T47D (cell line): Measurements from ENCODE around the gene SEC24C.

Experiments
- DNase-seq, 2 experiments: peaks; one replicate each; pipeline versions ENCODE4 v3.0.0 to v3.0.0-alpha.2; 2011 to 2012; ENCODE audit warnings: low read depth in 1 of 2, low spot score in 1 of 2
- JUND ChIP-seq: IDR thresholded peaks from 2 replicates; pipeline ENCODE4 v1.6.1; 2012; ENCODE audit warnings: low read depth
- in situ Hi-C: cut with HindIII; loops from 2 replicates; pipeline ENCODE4 v1.10.0; 2016; ENCODE audit warnings: low sequenced_read_pairs, low pct_unique_long_range_greater_than_20kb

Gene SEC24C

GRCh38 chr10:73742454-73742734, 1.8 kb upstream of the SEC24C start:
- no peak for TF ChIP-seq JUND
- in situ Hi-C loops = no loop called here
- no peak for DNase-seq

DNA sequence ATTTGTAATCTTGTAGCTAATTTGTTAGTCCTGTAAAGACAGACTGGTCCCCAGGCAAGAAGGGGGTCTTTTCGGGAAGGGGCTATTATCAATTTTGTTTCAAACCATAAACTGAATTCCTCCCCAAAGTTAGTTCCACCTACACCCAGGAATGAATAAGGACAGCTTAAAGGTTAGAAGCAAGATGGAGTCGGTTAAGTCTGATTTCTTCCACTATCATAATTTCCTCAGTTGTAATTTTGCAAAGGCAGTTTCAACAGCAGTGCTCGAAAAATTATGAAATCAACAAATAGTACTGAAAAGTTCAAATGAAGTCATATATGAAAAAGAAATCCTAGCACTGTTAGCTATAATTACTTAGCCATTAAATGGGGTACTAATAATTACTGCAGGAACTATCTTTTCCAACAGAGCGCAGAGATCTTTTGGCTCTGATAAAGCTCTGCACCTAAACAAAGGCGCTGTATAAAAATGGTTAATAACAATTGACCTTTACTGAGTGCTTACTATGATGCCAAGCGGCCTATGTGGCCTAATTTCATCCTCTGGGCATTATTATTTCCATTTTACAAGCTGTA, 756 bp upstream of the SEC24C start:
- no peak for TF ChIP-seq JUND
- no peak for DNase-seq
- in situ Hi-C loops = no loop called here

DNA sequence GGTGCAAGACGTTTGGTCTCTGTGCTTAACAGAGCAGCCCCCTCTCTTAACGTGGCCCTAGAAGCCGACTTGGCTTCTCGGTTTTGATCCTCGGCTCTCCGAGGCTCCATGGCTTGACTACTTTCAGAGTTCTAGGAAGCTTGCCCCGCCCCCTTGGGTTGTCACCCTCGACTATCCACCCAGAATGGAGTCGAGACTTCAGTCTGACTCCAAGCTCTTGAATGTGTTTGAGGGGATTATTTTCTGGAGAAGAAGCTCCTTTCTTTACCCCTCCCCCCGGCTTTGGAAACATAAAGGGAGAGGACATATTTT, 448 bp downstream of the SEC24C start:
- TF ChIP-seq JUND = no peak
- in situ Hi-C loops = no loop called here
- peak; percentile 43 to 76 for DNase-seq

- DNase-seq = no peak
- in situ Hi-C loops = no loop called here
- no peak for TF ChIP-seq JUND
Observed at GRCh38 chr10:73746721-73747120, 2.5 kb downstream of the SEC24C start.

DNA sequence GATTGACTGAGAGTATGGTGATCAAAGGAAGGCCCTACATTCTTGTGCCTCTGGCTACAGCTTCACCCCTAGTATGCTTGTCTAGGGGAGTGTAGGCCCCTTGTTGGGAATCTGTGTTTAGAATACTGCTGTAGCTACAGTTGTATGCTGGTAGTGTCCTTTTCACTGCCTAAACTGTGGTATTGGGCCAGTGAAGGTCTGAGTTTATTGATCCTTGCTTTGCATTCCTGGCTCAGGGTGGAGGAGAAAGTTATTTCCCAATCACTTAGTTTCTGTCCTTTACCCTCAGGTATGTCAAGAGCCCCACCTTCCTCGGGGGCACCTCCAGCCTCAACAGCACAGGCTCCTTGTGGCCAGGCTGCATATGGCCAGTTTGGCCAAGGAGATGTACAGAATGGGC, 6.6 kb downstream of the SEC24C start:
- in situ Hi-C loops = no loop called here
- no peak for TF ChIP-seq JUND
- no peak for DNase-seq

- no peak for TF ChIP-seq JUND
- no peak for DNase-seq
- in situ Hi-C loops = no loop called here
Observed at GRCh38 chr10:73756183-73756582, 12.0 kb downstream of the SEC24C start.

- no peak for DNase-seq
- in situ Hi-C loops = no loop called here
- TF ChIP-seq JUND = no peak
Observed at GRCh38 chr10:73758704-73759511, 14.7 kb downstream of the SEC24C start.

DNA sequence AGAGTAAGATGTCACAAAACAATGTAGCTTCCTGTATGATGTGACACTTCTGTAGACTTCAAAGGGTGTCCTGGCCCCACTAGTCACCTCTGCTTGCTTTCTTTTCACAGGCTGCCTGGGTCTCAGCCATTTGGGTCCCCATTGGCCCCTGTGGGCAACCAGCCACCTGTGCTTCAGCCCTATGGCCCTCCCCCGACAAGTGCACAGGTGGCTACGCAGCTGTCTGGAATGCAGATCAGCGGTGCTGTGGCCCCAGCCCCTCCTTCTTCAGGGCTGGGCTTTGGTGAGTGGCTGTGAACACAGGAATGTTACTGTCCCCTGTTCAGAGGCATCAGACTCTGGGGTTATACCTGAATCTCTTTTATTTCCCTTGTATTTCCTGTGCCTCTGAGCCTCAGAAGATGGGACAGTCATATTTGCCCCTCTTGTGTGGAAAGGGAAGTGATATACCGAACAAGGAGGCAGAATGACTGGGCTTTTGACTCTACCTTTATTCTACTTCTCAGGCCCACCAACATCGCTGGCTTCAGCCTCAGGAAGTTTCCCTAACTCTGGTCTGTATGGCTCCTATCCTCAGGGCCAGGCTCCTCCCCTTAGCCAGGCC, 15.4 kb downstream of the SEC24C start:
- in situ Hi-C loops = no loop called here
- TF ChIP-seq JUND = no peak
- DNase-seq = no peak

DNA sequence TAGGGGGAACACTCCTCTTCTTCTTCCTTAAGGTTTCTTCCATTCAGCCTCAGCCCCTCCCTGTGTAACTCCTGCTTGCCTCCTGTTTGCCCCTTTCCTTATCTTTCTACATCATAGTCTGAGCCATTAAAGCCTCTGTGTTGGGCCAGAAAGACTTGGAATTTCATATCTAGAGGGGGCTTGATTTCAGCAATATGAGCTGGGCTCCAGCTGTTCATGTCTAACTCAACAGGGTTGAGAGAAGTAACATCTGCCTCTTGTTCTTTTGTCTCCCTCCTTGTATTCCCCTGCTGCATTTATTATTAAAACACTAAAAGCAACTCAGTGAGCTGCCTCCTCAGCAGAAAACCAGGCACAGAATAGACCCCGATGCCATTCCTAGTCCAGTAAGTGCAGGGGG, 17.6 kb downstream of the SEC24C start:
- in situ Hi-C loops = no loop called here
- DNase-seq = no peak

DNA sequence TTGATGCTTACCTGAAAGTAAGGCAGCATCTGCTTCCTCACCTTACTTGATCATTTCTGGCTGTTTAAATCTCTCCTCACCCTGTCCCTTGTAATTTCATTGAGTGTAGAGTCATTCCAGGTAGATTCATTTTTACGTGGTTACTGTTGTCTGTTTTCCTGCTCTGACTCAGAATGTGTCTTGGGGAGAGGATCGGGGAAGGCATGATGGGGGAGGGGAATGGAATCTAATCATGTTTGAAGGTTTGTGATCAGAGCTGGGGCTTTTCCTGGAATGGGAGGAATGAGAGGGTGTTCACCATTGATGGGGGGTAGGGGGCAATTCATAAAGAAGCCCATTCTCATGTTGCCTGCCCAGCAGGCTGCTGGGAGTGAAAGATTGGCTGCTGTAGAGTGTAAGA, 18.7 kb downstream of the SEC24C start:
- DNase-seq = no peak
- in situ Hi-C loops = no loop called here
- no peak for TF ChIP-seq JUND

More for the DNA sequence above, 17.6 kb downstream of the SEC24C start:
- TF ChIP-seq JUND = no peak

DNA sequence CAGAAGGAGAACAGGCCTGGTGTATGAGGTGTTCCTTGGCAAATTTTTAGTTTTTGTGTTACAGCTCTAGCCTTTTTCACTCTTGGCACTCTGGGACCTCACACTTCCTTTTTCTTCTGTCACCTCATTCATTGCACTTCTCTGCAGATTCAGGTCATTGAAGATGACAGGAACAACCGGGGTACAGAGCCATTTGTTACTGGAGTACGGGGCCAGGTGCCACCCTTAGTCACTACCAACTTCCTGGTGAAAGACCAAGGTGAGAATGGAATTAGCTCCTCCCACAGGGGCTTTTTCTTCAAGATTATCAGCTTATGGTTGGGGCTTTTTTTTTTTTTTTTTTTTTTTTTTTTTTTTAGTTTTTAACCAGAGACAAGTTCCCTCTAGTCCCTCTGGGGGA, 19.2 kb downstream of the SEC24C start:
- no peak for DNase-seq
- TF ChIP-seq JUND = no peak
- in situ Hi-C loops = no loop called here

DNA sequence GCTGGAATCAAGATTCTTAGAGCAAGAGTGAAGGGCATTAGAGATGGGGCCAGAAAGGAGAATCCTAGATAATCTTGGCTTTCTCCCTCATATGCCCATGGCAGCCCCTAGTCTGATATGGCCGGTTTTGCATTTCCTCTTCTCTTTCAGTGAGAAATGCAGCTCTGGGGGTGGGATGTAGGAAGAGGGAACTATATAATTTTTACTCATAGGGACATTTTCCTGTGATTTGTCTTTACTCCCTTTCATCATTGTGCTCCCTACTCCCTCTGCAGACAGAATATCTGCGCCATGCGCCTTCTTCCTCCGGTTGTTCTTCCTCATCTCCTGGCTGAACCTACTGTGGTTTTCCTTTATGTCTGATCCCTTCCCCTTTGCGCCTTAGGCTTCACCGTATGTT, 20.9 kb downstream of the SEC24C start:
- DNase-seq = no peak
- TF ChIP-seq JUND = no peak
- in situ Hi-C loops = no loop called here

GRCh38 chr10:73768881-73769280, 24.7 kb downstream of the SEC24C start:
- in situ Hi-C loops = no loop called here
- DNase-seq = no peak
- TF ChIP-seq JUND = no peak

- no peak for DNase-seq
- in situ Hi-C loops = no loop called here
- TF ChIP-seq JUND = no peak
Observed at GRCh38 chr10:73769396-73769795, 25.2 kb downstream of the SEC24C start.
